ENCODE results near the gene MARCHF3.

The MARCHF3 gene

DNA sequence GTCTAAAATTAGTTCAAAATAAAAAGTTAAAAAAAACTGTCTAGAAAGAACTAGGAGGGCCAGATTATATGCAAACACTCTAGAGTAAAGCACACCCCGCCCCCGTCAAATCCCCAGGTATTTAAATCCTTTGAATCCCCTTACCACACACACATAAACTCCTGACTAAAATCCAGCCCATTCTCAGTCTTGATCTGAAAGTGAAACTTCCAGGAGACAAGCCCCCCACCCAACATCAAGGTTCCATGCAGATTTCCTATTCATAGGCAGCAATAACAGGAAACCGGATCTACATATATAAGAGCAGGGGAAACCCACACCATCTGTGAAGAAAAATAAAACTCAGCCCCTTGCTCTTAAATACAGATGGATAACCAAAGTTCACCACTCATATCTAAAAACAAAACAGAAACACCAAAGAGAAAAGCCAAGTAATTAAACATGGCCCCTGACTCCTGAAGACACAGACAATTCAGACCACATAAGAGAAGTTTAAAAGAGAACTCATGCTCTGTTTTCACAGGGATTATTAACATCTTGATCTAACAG, 42.3 kb downstream of the MARCHF3 start:
- no peak for TF ChIP-seq CTCF (IDR thresholded peaks at IDR 0.05; ENCODE audit: insufficient read depth, low read depth, low read length, missing control alignments)
- no peak for DNase-seq (ENCODE audit: low read depth)
- no peak overlapping the region for H3K4me3 ChIP-seq (ENCODE audit: low read length)

DNA sequence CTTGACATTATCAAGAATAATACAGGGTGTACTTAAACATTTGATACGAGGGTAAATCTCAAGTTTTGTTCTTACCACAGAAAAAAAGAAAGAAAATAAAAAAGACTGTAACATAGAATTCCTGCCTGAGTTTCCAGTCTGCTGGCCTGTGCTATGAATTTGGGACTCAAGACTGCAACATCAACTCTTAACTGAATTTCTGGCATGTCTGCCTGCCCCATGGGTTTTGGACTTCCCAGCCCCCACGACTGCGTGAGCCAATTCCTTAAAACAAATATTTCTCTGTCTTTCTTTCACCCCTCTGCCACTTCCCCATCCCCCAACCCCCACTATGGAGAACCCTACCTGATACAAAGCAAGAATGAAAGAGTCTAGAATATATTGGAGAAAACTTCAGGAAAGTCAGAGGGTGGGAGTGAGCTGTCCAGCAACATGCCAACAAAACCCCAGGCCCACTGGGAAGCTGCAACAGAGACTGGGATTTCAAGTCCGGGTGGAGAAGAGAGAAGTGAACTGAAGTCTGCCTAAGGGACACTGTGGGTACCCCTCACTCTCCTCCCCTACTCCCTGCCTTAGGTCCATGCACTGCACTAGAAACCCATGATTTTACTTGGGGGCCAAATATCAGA, 43.0 kb downstream of the MARCHF3 start:
- DNase-seq (ENCODE audit: low read depth) = no peak
- no peak for TF ChIP-seq CTCF (IDR thresholded peaks at IDR 0.05; ENCODE audit: insufficient read depth, low read depth, low read length, missing control alignments)
- no peak overlapping the region for H3K4me3 ChIP-seq (ENCODE audit: low read length)

GRCh38 chr5:126984632-126985031, 45.7 kb downstream of the MARCHF3 start:
- TF ChIP-seq CTCF (IDR thresholded peaks at IDR 0.05; ENCODE audit: insufficient read depth, low read depth, low read length, missing control alignments) = no peak
- H3K4me3 ChIP-seq (ENCODE audit: low read length) = no peak overlapping the region
- no peak for DNase-seq (ENCODE audit: low read depth)

- TF ChIP-seq CTCF (IDR thresholded peaks at IDR 0.05; ENCODE audit: insufficient read depth, low read depth, low read length, missing control alignments) = no peak
- H3K4me3 ChIP-seq (ENCODE audit: low read length) = no peak overlapping the region
- DNase-seq (ENCODE audit: low read depth) = no peak
These were observed 46.5 kb downstream of the MARCHF3 start for GRCh38 chr5:126983874-126984266.

GRCh38 chr5:126982926-126983873, 47.2 kb downstream of the MARCHF3 start:
- H3K4me3 ChIP-seq (ENCODE audit: low read length) = no peak overlapping the region
- TF ChIP-seq CTCF (IDR thresholded peaks at IDR 0.05; ENCODE audit: insufficient read depth, low read depth, low read length, missing control alignments) = no peak
- no peak for DNase-seq (ENCODE audit: low read depth)

GRCh38 chr5:126982202-126982601, 48.2 kb downstream of the MARCHF3 start:
- H3K4me3 ChIP-seq (ENCODE audit: low read length) = no peak overlapping the region
- no peak for DNase-seq (ENCODE audit: low read depth)
- no peak for TF ChIP-seq CTCF (IDR thresholded peaks at IDR 0.05; ENCODE audit: insufficient read depth, low read depth, low read length, missing control alignments)
